ENCODE measurements around the gene FLAD1. TPM values are rescaled to one million over a fixed set of nuclear protein-coding genes. Genes with fewer than 3 reads are reported as not detected.
"Not testable (repeated sequence)": the region's sequence is repeated elsewhere in the genome, so short reads cannot be mapped to it uniquely, and the experiment has no call there.

Gene FLAD1
- total and polyA plus RNA-seq, 2 of the 8 experiments (the other 6 are each of a cell fraction or from before 2014, with no cell fraction given): 104 to 143 TPM

DNA sequence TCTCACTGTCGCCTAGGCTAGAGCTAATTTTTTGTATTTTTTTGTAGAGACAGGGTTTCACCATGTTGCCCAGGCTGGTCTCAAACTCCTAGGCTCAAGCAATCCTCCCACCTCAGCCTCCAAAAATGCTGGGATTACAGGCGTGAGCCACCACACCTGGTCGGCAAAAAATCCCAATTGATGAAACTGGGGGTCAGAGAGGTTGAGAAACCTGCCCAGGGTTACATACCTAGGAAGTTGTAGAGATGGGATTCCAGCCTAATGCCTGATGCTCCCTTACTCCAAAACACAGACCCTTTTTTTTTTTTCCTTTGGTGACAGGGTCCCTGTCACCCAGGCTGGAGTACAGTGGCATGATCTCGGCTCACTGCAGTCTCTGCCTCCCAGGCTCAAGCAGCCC is 3.6 kb downstream of the FLAD1 start:
- H3K4me3 ChIP-seq (ENCODE audit: extremely low read depth in 1 of 4, insufficient read depth in 2 of 4, low read depth in 3 of 4, low read length in 4 of 4): not testable (repeated sequence)
- POLR2A ChIA-PET (ENCODE audit: partially characterized antibody): interaction anchor here (0.6 to 42.8 kb wide), 7 partner anchors 7 to 156 kb away, joined by 3 to 702 read pairs (median 4); partner anchors contain the start of genes CKS1B, FLAD1, LENEP and PBXIP1

More for the DNA sequence above, 3.6 kb downstream of the FLAD1 start:
- 90% methylated on average over 3 of the region's 4 CpGs; no CpG with 5 or more reads in 1 of the 2 experiments for WGBS, 2 experiments (ENCODE audit: extremely low coverage in 1 of 2, insufficient coverage in 1 of 2, insufficient read length in 1 of 2, insufficient replicate concordance in 2 of 2, low coverage in 1 of 2, low lambda C conversion rate in 2 of 2, missing lambda C conversion rate in 1 of 2)
- H3K27me3 ChIP-seq (replicated peaks in 1 of 4; ENCODE audit: control insufficient read depth in 3 of 4, extremely low read depth in 1 of 4, insufficient read depth in 3 of 4, low read length in 3 of 4); H3K9ac ChIP-seq (replicated peaks in 1 of 4; ENCODE audit: extremely low read depth in 1 of 4, low read depth in 3 of 4, low read length in 3 of 4); H4K5ac ChIP-seq (ENCODE audit: insufficient read length, low read depth, low read length); H3K23ac ChIP-seq (ENCODE audit: insufficient read length); H2AK5ac ChIP-seq (ENCODE audit: low read depth, low read length); FAIRE-seq; H2BK15ac ChIP-seq (ENCODE audit: low read length); DNase-seq (ENCODE audit: low read depth in 1 of 2, low spot score in 2 of 2); H3K79me1 ChIP-seq (ENCODE audit: low read depth, low read length); H3K4ac ChIP-seq (replicated peaks; ENCODE audit: insufficient read length, low read depth, low read length); H2BK5ac ChIP-seq (ENCODE audit: low read depth, low read length); H2BK120ac ChIP-seq (replicated peaks; ENCODE audit: low read depth, low read length); H3K56ac ChIP-seq (replicated peaks; ENCODE audit: insufficient read length, low read depth, low read length); H3K14ac ChIP-seq (ENCODE audit: insufficient read length); H3K23me2 ChIP-seq (ENCODE audit: low read depth, low read length); H2AFZ ChIP-seq (ENCODE audit: low read length); H3K4me1 ChIP-seq (replicated peaks in 1 of 4; ENCODE audit: control insufficient read depth in 3 of 4, insufficient read depth in 4 of 4, low read length in 3 of 4); H4K8ac ChIP-seq (ENCODE audit: extremely low read depth, insufficient read depth, low read length); H3K18ac ChIP-seq (ENCODE audit: extremely low read depth, low read length); H2BK12ac ChIP-seq (ENCODE audit: low read depth, low read length); H3K4me2 ChIP-seq (ENCODE audit: insufficient read depth in 1 of 2, low read depth in 2 of 2, low read length in 2 of 2); H2BK20ac ChIP-seq (ENCODE audit: low read length); H4K91ac ChIP-seq (replicated peaks; ENCODE audit: insufficient read length, low read length); H3K9me3 ChIP-seq (ENCODE audit: insufficient read depth in 2 of 2, low read depth in 1 of 2, low read length in 1 of 2); H3K27ac ChIP-seq (ENCODE audit: low read depth, low read length): not testable (repeated sequence)
- Histone ChIP-seq H4K20me1 (replicated peaks in 1 of 2; ENCODE audit: control insufficient read depth in 1 of 2, insufficient read depth in 2 of 2, low read length in 2 of 2) (peaks cover 15 to 22% of the 10 kb centered on the region in 2 experiments), H3K79me2 (ENCODE audit: control insufficient read depth in 1 of 2, insufficient read depth in 2 of 2, low read length in 2 of 2) (peaks cover 4 to 51% of the 10 kb centered on the region in 2 experiments), H3K36me3 (ENCODE audit: control insufficient read depth in 2 of 4, insufficient read depth in 4 of 4, low read length in 3 of 4) (peaks cover 11 to 47% (median 33%) of the 10 kb centered on the region in 4 experiments)
- CTCF ChIA-PET (ENCODE audit: partially characterized antibody): interaction anchor here (1.5 to 20.6 kb wide), 3 partner anchors 10 to 152 kb away, joined by 3 to 334 read pairs (median 8); partner anchors contain the start of gene LENEP

Data from H1 (cell line).